ENCODE data around the gene RMND1.
A peak's percentile ranks its signal among the peaks of the same experiment; 100 is the strongest.
"Not testable (repeated sequence)": the region's sequence is repeated elsewhere in the genome, so short reads cannot be mapped to it uniquely, and the experiment has no call there.

Gene RMND1

DNA sequence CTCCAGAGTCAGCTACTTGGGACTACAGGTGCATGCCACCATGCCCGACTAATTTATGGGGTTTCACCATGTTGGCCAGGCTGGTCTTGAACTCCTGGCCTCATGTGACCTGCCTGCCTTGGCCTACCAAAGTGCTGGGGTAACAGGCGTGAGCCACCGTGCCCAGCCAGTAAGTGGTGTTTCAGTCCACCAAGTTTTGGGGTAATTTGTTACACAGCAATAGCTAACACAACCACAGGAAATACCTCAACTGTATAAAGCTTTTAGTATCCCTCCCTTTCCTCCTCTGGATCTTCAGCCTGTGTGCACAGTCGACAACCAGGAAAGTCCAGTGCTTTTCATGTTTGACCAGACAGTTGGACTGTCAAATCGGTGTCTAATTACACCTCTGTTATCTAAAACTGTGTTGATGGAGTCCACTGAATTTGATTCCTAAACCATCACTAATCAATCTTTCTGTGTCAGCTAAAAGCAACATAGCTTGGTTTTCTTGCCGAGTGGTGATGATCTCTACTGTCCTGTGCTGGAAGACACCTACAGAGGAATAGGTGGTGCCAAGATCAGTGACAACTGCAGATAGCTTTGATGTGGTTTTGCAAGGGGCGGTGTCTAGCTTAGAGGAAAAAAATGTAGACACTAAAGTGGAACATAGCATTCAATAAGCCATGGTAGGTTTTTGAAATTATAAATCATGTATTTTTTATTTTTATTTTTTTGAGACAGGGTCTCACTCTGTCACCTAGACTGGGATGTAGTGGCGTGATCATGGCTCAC is 38.4 kb downstream of the RMND1 start:
- DNase-seq, result no peak

- DNase-seq, result no peak
Observed at GRCh38 chr6:151412909-151413308, 39.0 kb downstream of the RMND1 start.

- no peak for DNase-seq
Observed at GRCh38 chr6:151409679-151410078, 42.2 kb downstream of the RMND1 start.

DNA sequence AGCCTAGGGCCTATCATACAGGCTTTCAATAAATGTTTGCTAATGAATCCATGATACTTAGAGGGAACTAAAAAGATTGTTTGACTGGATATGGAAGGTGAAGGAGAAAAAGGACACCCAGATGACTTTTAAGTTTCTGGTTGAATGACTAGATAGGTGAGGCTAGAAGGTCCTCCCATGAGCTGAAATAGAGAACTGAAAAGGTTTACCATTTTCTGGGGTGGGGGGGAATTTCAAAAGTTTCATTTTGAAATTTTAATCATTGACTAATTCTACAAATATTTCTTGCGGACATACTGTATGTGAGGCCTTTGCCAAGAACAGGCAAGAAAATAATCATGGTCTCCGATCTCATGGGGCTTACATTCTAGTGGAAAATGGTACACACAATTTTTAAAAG is 42.7 kb downstream of the RMND1 start:
- no peak for DNase-seq

GRCh38 chr6:151408858-151409257 is 43.1 kb downstream of the RMND1 start:
- no peak for DNase-seq

GRCh38 chr6:151403919-151404308 is 48.0 kb downstream of the RMND1 start:
- no peak for DNase-seq

DNA sequence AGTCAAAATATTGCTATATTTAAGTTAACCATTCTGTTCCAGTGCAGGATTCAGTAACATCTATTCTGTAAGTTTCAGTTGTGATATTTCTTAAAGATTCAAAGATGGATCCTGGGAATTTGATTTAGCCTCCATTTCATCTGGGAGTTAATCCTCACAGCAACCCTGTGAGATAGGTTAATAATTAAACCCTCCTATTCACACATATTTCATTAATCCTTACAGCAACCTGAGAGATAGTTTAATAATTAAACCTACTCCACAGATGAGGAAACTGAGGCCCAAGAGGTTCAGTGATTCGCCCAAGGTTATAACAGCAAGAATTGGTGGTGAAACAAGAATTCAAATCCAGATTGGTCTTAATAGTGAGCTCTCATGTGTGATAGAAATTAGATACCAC is 49.7 kb downstream of the RMND1 start:
- no peak for DNase-seq

GRCh38 chr6:151400473-151400872 is 51.5 kb downstream of the RMND1 start:
- DNase-seq, result no peak

DNA sequence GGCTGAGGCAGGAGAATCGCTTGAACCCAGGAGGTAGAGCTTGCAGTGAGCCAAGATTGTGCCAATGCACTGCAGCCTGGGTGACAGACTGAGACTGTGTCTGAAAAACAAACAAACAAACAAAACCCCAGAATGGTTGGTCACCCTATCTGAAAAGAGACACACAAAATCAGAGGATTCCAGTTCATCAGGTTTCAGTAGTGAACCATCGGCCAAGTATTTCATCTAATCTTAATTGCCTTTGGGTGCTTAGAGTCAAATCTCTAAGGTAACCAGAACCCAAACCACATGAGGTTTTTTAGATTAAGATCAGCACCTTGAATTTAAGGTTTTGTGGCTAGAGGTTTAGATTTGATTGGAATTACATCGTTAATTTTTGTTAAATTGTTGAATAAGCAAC is 52.2 kb downstream of the RMND1 start:
- DNase-seq, result no peak

GRCh38 chr6:151393410-151393809 is 58.5 kb downstream of the RMND1 start:
- no peak for DNase-seq

DNA sequence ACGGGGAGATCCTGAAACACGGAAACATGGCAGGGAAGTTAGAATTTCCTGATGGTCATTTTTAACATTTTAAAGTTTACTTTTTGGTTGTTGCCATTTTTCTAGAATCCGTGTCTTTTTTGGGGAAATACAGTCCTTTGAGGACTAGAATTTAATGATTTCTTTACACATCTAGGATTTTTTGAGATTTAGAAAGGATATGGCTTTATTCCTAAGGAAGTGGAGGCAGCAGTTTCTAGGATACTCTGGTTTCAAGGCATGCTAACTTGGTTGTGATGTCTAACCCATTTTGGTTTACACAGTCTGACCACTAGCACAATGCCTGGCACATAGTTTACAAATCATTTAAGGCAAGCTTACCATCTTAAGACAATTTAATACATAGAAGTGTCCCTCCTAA is 59.5 kb downstream of the RMND1 start:
- no peak for DNase-seq

- peak; percentile 67 for DNase-seq
Observed at GRCh38 chr6:151391471-151392413, 60.2 kb downstream of the RMND1 start, which contains the start of gene ZBTB2. ZBTB2 (minus strand) TSS chr6:151391559; CDS start chr6:151373637, 17,922 bp downstream.

- no peak for DNase-seq
Observed at GRCh38 chr6:151390851-151391470, 61.0 kb downstream of the RMND1 start.

- DNase-seq, result peak; percentile 90
Observed at GRCh38 chr6:151390276-151390850, 61.6 kb downstream of the RMND1 start.

DNA sequence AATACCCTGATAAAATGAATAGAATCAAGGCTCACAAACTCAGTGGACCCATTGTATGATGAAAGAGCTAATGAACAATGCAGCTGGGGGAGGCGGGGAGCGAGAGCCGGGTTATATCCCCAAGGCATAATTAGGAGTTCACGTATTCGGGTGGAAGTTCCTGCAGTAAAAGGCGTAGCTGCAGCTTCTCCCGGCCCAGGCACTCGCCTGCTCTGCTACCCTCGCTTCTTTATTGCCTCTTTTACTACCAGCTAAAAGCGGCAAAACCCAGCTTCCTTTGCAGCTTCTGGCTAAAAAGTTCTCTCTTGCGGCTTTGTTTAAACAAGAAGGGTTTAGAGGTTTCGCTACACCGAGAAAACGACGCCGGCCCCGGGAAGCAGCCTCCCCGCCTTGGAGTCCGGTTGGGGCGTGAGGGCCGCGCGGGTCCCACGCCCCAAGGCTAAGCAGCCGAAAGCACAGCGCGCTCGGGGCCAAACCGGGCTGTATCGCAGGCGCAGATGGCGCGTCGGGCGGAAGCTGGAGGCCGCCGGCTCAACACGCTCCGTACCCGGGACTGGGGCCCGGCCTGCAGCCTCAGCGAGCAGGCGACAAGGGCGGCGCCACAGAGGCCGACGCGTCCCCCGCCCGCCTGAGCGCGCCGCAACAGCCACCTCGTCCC is 62.2 kb downstream of the RMND1 start:
- peak; percentile 26 for DNase-seq

DNA sequence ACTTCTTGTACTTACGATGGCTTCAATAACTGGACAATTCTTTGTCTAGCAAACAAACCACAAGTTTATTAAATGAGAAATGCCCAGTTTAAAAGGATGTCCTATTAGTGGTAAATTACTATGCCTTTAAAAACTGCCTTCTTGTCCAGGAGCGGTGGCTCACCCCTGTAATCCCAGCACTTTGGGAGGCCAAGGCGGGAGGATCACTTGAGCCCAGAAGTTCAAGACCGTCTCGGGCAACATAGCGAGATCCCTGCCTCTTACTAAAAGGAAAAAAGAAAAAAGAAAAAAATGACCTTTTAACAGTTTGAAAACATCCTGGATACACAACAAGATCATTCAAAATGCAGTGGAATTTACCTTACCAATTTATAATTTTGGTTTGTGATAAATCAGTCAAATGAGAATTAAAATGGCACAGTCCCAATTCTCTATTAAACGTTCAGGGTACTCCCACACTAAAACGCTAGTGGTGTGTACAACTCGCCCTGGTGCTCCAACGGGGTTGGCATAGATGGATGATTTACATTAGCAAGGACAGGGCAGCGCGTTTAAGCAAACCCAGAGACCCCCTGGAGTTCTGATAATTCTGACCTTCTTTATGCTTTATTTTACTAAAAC is 62.8 kb downstream of the RMND1 start:
- no peak for DNase-seq

GRCh38 chr6:151388236-151388635 is 63.7 kb downstream of the RMND1 start:
- DNase-seq, result no peak

DNA sequence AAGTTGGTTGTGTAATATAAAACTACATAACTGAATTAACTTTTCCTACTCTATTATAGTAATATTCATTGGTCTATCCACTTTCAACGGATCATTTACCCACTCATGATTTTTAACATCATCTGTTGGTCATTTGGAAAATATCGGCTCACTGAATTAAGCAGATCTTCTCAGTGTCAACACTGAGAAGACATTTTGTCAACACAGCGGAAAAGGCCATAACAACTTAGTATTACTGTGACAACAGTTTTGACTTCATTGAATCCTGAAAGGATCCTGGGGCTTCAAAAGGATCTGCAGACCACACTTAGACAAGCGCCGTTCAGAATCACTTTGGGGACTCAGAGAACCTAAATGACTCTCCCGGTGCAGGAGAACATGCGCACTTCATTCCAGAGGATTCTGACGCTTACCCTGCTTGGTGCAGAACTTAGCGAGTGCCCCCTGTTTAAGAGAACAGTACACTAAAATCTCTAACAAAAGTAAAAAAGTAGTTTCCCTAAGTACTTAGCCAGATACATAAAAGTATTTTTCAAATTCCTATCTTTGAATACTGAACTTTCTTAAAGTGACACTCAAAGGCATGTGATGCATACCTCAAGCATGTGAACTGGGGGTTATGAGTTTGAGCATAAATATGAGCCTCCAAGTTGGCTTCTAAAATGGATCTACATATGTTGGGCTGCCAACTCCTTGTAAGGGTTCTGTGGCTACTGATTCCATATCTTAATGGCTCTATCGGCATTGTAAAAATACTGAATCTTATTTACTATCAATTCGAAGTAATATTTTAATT is 64.6 kb downstream of the RMND1 start:
- no peak for DNase-seq

DNA sequence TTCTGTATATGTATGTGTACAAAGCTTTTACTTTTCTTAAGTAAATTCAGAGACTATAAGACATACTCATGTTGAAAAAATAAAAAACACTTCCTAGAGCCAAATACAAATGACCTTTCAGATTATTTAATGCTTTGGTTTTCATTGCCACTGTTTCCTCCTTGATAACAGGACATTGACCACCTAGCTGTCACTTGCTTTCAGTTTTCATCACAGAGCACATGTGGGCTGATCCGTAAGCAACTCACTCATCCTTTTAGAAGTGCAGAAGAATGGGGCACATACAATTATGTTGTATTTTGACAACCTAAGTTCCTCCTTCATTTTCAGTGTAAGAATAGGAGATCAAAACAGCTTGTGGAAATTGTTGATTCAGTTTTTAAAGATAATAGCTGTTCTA is 66.7 kb downstream of the RMND1 start:
- DNase-seq, result no peak

- DNase-seq, result no peak
Observed at GRCh38 chr6:151384151-151384550, 67.8 kb downstream of the RMND1 start.

DNA sequence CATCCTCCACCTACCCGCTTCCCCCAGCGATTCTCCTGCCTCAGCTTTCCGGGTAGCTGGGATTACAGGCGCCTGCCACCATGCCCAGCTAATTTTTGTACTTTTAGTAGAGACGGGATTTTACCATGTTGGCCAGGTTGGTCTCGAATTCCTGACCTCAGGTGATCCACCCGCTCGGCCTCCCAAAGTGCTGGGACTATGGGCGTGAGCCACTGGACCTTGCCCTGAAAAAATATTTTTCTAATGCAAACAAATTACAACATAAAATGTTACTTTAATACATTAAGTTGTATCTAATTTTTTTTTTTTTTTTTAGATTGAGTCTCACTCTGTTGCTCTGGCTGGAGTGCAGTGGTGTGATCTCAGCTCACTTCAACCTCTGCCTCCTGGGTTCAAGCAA is 69.3 kb downstream of the RMND1 start:
- not testable (repeated sequence) for DNase-seq
